Measurements from ENCODE around the gene ABCC8.

The ABCC8 gene

GRCh38 chr11:17452668-17453067 is 24.0 kb downstream of the ABCC8 start:
- Histone ChIP-seq H3K4me1 (ENCODE audit: control insufficient read depth, insufficient read depth, low read length) (no peaks in the 10 kb centered on the region), H3K9me3 (ENCODE audit: control insufficient read depth, insufficient read depth, low read depth, low read length) (no peaks in the 10 kb centered on the region), H3K4me3 (ENCODE audit: low read depth, low read length) (no peak overlapping the region), H3K36me3 (ENCODE audit: control insufficient read depth in 2 of 2, insufficient read depth in 1 of 2, low read length in 2 of 2) (peaks cover 0 to 12% of the 10 kb centered on the region in 2 experiments; a peak in 1 of 3 replicates), H3K27ac (ENCODE audit: extremely low read depth, low read depth, low read length) (no peak overlapping the region)
- ChIA-PET CTCF (no interaction called here), POLR2A (no interaction called here)
- no peak for TF ChIP-seq ZBTB17 (tag by site-specific recombination; IDR thresholded peaks at IDR 0.05)
- TF ChIP-seq, protein P1, sequence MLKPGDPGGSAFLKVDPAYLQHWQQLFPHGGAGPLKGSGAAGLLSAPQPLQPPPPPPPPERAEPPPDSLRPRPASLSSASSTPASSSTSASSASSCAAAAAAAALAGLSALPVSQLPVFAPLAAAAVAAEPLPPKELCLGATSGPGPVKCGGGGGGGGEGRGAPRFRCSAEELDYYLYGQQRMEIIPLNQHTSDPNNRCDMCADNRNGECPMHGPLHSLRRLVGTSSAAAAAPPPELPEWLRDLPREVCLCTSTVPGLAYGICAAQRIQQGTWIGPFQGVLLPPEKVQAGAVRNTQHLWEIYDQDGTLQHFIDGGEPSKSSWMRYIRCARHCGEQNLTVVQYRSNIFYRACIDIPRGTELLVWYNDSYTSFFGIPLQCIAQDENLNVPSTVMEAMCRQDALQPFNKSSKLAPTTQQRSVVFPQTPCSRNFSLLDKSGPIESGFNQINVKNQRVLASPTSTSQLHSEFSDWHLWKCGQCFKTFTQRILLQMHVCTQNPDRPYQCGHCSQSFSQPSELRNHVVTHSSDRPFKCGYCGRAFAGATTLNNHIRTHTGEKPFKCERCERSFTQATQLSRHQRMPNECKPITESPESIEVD (tag by site-specific recombination; IDR thresholded peaks at IDR 0.05): no peak
- no peak for TF ChIP-seq YY1 (tag by site-specific recombination; IDR thresholded peaks at IDR 0.05)
- TF ChIP-seq, protein P2, sequence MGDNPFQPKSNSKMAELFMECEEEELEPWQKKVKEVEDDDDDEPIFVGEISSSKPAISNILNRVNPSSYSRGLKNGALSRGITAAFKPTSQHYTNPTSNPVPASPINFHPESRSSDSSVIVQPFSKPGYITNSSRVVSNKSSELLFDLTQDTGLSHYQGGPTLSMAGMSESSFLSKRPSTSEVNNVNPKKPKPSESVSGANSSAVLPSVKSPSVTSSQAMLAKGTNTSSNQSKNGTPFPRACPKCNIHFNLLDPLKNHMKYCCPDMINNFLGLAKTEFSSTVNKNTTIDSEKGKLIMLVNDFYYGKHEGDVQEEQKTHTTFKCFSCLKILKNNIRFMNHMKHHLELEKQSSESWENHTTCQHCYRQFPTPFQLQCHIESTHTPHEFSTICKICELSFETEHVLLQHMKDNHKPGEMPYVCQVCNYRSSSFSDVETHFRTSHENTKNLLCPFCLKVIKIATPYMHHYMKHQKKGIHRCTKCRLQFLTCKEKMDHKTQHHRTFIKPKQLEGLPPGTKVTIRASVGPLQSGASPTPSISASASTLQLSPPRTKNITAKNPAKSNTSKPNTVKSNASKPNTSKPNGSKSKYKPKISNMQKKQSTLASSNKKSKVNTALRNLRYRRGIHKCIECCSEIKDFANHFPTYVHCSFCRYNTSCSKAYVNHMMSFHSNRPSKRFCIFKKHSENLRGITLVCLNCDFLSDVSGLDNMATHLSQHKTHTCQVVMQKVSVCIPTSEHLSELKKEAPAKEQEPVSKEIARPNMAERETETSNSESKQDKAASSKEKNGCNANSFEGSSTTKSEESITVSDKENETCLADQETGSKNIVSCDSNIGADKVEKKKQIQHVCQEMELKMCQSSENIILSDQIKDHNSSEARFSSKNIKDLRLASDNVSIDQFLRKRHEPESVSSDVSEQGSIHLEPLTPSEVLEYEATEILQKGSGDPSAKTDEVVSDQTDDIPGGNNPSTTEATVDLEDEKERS (tag by site-specific recombination; IDR thresholded peaks at IDR 0.05): no peak
- no peak for TF ChIP-seq ZNF202 (tag by site-specific recombination; IDR thresholded peaks at IDR 0.05; ENCODE audit: borderline replicate concordance)
- TF ChIP-seq ZNF530 (tag by site-specific recombination; IDR thresholded peaks at IDR 0.05; ENCODE audit: low read depth): no peak
- no peak for TF ChIP-seq ZNF626 (tag by site-specific recombination; IDR thresholded peaks at IDR 0.05)
- TF ChIP-seq ZNF391 (tag by site-specific recombination; IDR thresholded peaks at IDR 0.05; ENCODE audit: borderline replicate concordance, low read depth): no peak
- no peak for TF ChIP-seq BCL11B (tag by site-specific recombination; IDR thresholded peaks at IDR 0.05; ENCODE audit: low read depth)
- TF ChIP-seq KLF8 (tag by site-specific recombination; IDR thresholded peaks at IDR 0.05): no peak
- TF ChIP-seq PRDM2 (tag by site-specific recombination; IDR thresholded peaks at IDR 0.05; ENCODE audit: borderline replicate concordance): no peak
- TF ChIP-seq ZNF76 (tag by site-specific recombination; IDR thresholded peaks at IDR 0.05; ENCODE audit: borderline replicate concordance, low read depth): no peak
- TF ChIP-seq ZBTB1 (tag by site-specific recombination; IDR thresholded peaks at IDR 0.05): no peak
- no peak for TF ChIP-seq EGR2 (tag by site-specific recombination; IDR thresholded peaks at IDR 0.05; ENCODE audit: low read depth)
- no peak for TF ChIP-seq ZBTB21 (tag by site-specific recombination; IDR thresholded peaks at IDR 0.05)
- TF ChIP-seq, protein P3, sequence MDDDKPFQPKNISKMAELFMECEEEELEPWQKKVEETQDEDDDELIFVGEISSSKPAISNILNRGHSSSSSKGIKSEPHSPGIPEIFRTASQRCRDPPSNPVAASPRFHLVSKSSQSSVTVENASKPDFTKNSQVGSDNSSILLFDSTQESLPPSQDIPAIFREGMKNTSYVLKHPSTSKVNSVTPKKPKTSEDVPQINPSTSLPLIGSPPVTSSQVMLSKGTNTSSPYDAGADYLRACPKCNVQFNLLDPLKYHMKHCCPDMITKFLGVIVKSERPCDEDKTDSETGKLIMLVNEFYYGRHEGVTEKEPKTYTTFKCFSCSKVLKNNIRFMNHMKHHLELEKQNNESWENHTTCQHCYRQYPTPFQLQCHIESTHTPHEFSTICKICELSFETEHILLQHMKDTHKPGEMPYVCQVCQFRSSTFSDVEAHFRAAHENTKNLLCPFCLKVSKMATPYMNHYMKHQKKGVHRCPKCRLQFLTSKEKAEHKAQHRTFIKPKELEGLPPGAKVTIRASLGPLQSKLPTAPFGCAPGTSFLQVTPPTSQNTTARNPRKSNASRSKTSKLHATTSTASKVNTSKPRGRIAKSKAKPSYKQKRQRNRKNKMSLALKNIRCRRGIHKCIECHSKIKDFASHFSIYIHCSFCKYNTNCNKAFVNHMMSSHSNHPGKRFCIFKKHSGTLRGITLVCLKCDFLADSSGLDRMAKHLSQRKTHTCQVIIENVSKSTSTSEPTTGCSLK (tag by site-specific recombination; IDR thresholded peaks at IDR 0.05): no peak
- no peak for TF ChIP-seq ZNF701 (tag by site-specific recombination; IDR thresholded peaks at IDR 0.05)
- no peak for TF ChIP-seq HOXA7 (CRISPR knock-in tag; IDR thresholded peaks at IDR 0.05; ENCODE audit: borderline replicate concordance)
- TF ChIP-seq, protein P4, sequence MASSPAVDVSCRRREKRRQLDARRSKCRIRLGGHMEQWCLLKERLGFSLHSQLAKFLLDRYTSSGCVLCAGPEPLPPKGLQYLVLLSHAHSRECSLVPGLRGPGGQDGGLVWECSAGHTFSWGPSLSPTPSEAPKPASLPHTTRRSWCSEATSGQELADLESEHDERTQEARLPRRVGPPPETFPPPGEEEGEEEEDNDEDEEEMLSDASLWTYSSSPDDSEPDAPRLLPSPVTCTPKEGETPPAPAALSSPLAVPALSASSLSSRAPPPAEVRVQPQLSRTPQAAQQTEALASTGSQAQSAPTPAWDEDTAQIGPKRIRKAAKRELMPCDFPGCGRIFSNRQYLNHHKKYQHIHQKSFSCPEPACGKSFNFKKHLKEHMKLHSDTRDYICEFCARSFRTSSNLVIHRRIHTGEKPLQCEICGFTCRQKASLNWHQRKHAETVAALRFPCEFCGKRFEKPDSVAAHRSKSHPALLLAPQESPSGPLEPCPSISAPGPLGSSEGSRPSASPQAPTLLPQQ (tag by site-specific recombination; IDR thresholded peaks at IDR 0.05): no peak
